Gastrocnemius medialis (tissue), 4 donors: ENCODE measurements around the gene GNMT. TPM values are rescaled to one million over a fixed set of nuclear protein-coding genes. Genes with fewer than 3 reads are reported as not detected.
A peak's percentile ranks its signal among the peaks of the same experiment; 100 is the strongest.

Experiments used
- ATAC-seq, 2 donors: fragments of 150-250 bp; one replicate each; pipeline ENCODE4 v1.9.1; 2016
- DNase-seq, 2 donors: peaks; one replicate each; pipeline ENCODE4 v3.0.0-alpha.2; 2019
- H3K27ac ChIP-seq, 4 donors: fragments of 200-600 bp; sonication (generic); 1 replicate in 1 of 4; 2 replicates in 3 of 4; pipeline ENCODE4 v1.5.1; 2016 to 2018; ENCODE audit warnings: mild to moderate bottlenecking in 2 of 4, moderate library complexity in 1 of 4
- H3K27me3 ChIP-seq, 3 donors: fragments of 200-600 bp; sonication (generic) in 2 of 3; 1 replicate in 1 of 3; 2 replicates in 2 of 3; pipeline versions ENCODE4 v1.5.1 to v1.6.0; 2016 to 2019; ENCODE audit warnings: mild to moderate bottlenecking in 1 of 3, moderate library complexity in 1 of 3
- H3K36me3 ChIP-seq, 2 donors: fragments of 200-600 bp; sonication (generic) in 1 of 2; one replicate each; pipeline ENCODE4 v1.5.1; 2017 to 2018
- H3K4me1 ChIP-seq, 2 donors: fragments of 200-600 bp; sonication (generic) in 1 of 2; one replicate each; pipeline ENCODE4 v1.5.1; 2016 to 2017; ENCODE audit warnings: mild to moderate bottlenecking in 2 of 2
- H3K4me3 ChIP-seq, 4 donors: fragments of 200-600 bp; sonication (generic) in 3 of 4; 1 replicate in 1 of 4; 2 replicates in 3 of 4; pipeline ENCODE4 v1.5.1; 2016 to 2019; ENCODE audit warnings: mild to moderate bottlenecking in 2 of 4
- H3K9me3 ChIP-seq, 3 donors: fragments of 200-600 bp; sonication (generic) in 2 of 3; 1 replicate in 1 of 3; 2 replicates in 2 of 3; pipeline ENCODE4 v1.5.1; 2016 to 2019
- CTCF ChIP-seq, 5 experiments: fragments of 450-650 bp in 3 of 5; fragments of 200-600 bp in 2 of 5; sonication (generic) in 2 of 5; IDR thresholded peaks in 4 of 5; conservative IDR thresholded peaks in 1 of 5; 1 replicate in 4 of 5; 2 replicates in 1 of 5; pipeline ENCODE4 v1.5.1; 2016 to 2019; ENCODE audit warnings: antibody characterized with exemption in 5 of 5, mild to moderate bottlenecking in 3 of 5, moderate library complexity in 3 of 5
- POLR2A ChIP-seq, 2 donors: fragments of 450-650 bp; IDR thresholded peaks; one replicate each; pipeline ENCODE4 v1.6.1; 2017; ENCODE audit warnings: antibody characterized with exemption in 2 of 2, mild to moderate bottlenecking in 2 of 2, moderate library complexity in 2 of 2
- in situ Hi-C, 4 donors: fragments of 200-750 bp; cut with MboI; loops; one replicate each; pipeline versions ENCODE4 v1.15.0 to v1.8.0; 2017; ENCODE audit warnings: low sequenced_read_pairs in 4 of 4
- intact Hi-C: fragments of 100-400 bp; cut with DNase I; formaldehyde crosslinking; loops from one replicate; pipeline ENCODE4 v1.15.1; 2023; ENCODE audit warnings: low total_unique reads
- total RNA-seq, 4 donors: library from RNA; depleted of rRNA; stranded (reverse); fragments of >200 nt; gene quantifications; one replicate each; pipeline versions ENCODE4 v1.1.0 to v1.2.3, GENCODE V29; 2016

GNMT gene
- total RNA-seq, 4 donors from 2014 or later, result 0.42 to 1.1 (median 0.61) TPM; not detected in 1

DNA sequence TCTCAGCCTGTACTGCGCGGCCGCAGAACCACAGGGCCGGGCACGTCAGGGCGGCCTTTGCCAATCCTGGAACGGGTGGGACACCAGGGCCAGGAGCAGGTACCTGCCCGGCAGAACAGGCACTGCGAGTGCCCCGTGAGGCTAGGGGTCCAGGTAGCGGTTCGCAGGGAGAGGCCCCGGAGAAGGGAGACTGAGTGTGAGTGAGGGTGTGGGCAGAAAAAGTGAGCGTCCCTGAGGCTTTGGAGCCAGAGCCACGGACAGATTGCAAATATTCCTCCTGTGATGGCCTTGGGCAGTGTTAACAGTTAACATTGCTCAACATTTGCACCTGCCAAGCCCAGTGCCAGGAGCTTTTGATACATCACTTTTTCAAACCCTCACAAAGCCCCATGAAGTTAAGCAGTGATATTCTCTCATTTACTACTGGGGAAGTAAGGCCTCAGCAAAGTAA is 491 bp downstream of the GNMT start:
- no peaks in the 10 kb centered on the region for H3K9me3 ChIP-seq
- peak overlapping the region; percentile 53 to 67 (median 62) for H3K4me3 ChIP-seq
- no peaks in the 10 kb centered on the region for H3K27me3 ChIP-seq
- H3K36me3 ChIP-seq, result peaks cover 0 to 26% of the 10 kb centered on the region in 2 donors
- peaks cover 7 to 11% of the 10 kb centered on the region in 2 donors for H3K4me1 ChIP-seq
- in situ Hi-C loops (no loop called here), intact Hi-C loops (no loop called here)
- DNase-seq (peak in 1 of 2 donors; percentile 30), ATAC-seq (peak; percentile 21 to 59)
- peak overlapping the region; percentile 42 to 58 (median 50) for H3K27ac ChIP-seq
- TF ChIP-seq POLR2A (IDR thresholded peaks at IDR 0.05) (no peak), CTCF (IDR thresholded peaks at IDR 0.05 in 4 of 5, conservative IDR thresholded peaks at IDR 0.05 in 1 of 5) (no peak)

DNA sequence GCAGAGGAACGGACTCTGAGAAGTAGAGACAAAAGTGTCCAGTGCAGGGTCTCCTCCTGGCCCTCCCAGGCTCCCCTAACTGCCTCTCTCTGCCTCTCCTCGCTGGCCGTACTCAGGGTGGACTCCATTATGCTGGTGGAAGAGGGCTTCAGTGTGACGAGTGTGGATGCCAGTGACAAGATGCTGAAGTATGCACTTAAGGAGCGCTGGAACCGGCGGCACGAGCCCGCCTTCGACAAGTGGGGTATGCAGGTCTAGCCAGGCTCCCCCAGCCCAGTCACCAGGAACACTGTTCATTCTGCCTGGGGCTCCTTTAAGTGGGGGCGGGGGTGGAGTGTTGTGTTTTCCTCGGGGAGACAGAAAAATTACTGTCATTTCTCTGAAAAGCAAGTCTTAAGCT is 1.5 kb downstream of the GNMT start:
- intact Hi-C loops, result no loop called here
- Histone ChIP-seq H3K4me3 (no peak overlapping the region), H3K27ac (no peak overlapping the region), H3K4me1 (peaks cover 7 to 11% of the 10 kb centered on the region in 2 donors), H3K36me3 (peaks cover 0 to 33% of the 10 kb centered on the region in 2 donors), H3K9me3 (no peaks in the 10 kb centered on the region), H3K27me3 (no peaks in the 10 kb centered on the region)
- TF ChIP-seq CTCF (IDR thresholded peaks at IDR 0.05 in 4 of 5, conservative IDR thresholded peaks at IDR 0.05 in 1 of 5) (no peak), POLR2A (IDR thresholded peaks at IDR 0.05) (no peak)
- DNase-seq (no peak), ATAC-seq (no peak)
- in situ Hi-C loops, result no loop called here

- no peaks in the 10 kb centered on the region for H3K27me3 ChIP-seq
- ATAC-seq (no peak), DNase-seq (no peak)
- in situ Hi-C loops (no loop called here), intact Hi-C loops (no loop called here)
- TF ChIP-seq CTCF (IDR thresholded peaks at IDR 0.05 in 4 of 5, conservative IDR thresholded peaks at IDR 0.05 in 1 of 5), result no peak
- TF ChIP-seq POLR2A (IDR thresholded peaks at IDR 0.05), result no peak
- no peak overlapping the region for H3K4me3 ChIP-seq
- H3K4me1 ChIP-seq, result peaks cover 7 to 11% of the 10 kb centered on the region in 2 donors
- H3K9me3 ChIP-seq, result no peaks in the 10 kb centered on the region
- H3K27ac ChIP-seq, result no peak overlapping the region
- peaks cover 0 to 33% of the 10 kb centered on the region in 2 donors for H3K36me3 ChIP-seq
Measured at GRCh38 chr6:42962502-42963178, 2.1 kb downstream of the GNMT start.

DNA sequence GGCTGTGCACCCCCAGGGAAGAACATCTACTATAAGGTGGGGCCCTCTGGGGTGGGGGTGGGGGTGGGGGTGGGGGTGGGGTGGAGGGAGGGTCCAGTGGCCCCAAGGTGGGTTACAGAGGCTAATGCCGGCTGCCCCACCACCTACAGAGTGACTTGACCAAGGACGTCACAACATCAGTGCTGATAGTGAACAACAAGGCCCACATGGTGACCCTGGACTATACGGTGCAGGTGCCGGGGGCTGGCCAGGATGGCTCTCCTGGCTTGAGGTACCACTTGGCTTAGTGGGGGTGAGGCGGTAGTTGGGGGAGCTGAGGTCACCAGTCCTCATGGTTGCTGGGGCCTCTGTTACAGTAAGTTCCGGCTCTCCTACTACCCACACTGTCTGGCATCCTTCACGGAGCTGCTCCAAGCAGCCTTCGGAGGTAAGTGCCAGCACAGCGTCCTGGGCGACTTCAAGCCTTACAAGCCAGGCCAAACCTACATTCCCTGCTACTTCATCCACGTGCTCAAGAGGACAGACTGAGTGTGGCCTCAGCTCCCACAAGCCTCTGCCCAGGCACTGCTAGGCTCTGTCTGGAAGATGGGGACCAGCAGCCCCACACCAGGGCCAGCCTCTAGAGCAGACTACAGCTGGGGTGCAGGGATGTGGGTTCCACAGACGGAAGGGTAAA is 2.8 kb downstream of the GNMT start:
- TF ChIP-seq CTCF (IDR thresholded peaks at IDR 0.05 in 4 of 5, conservative IDR thresholded peaks at IDR 0.05 in 1 of 5) (no peak), POLR2A (IDR thresholded peaks at IDR 0.05) (no peak)
- Histone ChIP-seq H3K4me1 (peaks cover 7 to 11% of the 10 kb centered on the region in 2 donors), H3K27ac (no peak overlapping the region), H3K9me3 (no peaks in the 10 kb centered on the region), H3K36me3 (peaks cover 0 to 33% of the 10 kb centered on the region in 2 donors), H3K4me3 (no peak overlapping the region), H3K27me3 (no peaks in the 10 kb centered on the region)
- in situ Hi-C loops, result no loop called here
- ATAC-seq (no peak), DNase-seq (no peak)
- intact Hi-C loops, result no loop called here
